K562 (cell line): ENCODE results near the gene SLC27A4. TPM values are rescaled to one million over a fixed set of nuclear protein-coding genes. Genes with fewer than 3 reads are reported as not detected.

Experiments used
- BRD4 ChIP-seq: fragments of 200-600 bp; sonication (generic); IDR thresholded peaks from 2 replicates; pipeline ENCODE4 v1.6.1; 2017; ENCODE audit warnings: inconsistent platforms
- CBFA2T2 ChIP-seq: fragments of 450-650 bp; conservative IDR thresholded peaks from 2 replicates; pipeline ENCODE4 v1.6.1; 2017; ENCODE audit warnings: mild to moderate bottlenecking
- CREB3 ChIP-seq: fragments of 450-650 bp; conservative IDR thresholded peaks from 2 replicates; pipeline ENCODE4 v1.6.1; 2016; ENCODE audit warnings: missing genetic modification characterization, low read depth, mild to moderate bottlenecking, missing compliant biosample characterization, moderate library complexity
- DPF2 ChIP-seq: fragments of 450-650 bp; IDR thresholded peaks from 2 replicates; pipeline ENCODE4 v1.6.1; 2016
- GABPA ChIP-seq: fragments of 200-800 bp; sonication (Bioruptor generic); conservative IDR thresholded peaks from 2 replicates; pipeline ENCODE4 v1.6.1; 2016; ENCODE audit warnings: low read depth, missing genetic modification characterization, missing compliant biosample characterization
- HNRNPUL1 ChIP-seq: fragments of 200-400 bp; formaldehyde crosslinking; IDR thresholded peaks from 2 replicates; pipeline ENCODE4 v1.6.1; 2017; ENCODE audit warnings: low read length
- LARP7 ChIP-seq: fragments of 450-650 bp; IDR thresholded peaks from 2 replicates; pipeline ENCODE4 v1.6.1; 2016
- MAFG ChIP-seq: fragments of 450-650 bp; conservative IDR thresholded peaks from 2 replicates; pipeline ENCODE4 v1.6.1; 2016; ENCODE audit warnings: missing genetic modification characterization, missing compliant biosample characterization
- NFRKB ChIP-seq: fragments of 450-650 bp; IDR thresholded peaks from 2 replicates; pipeline ENCODE4 v1.6.1; 2016; ENCODE audit warnings: low read depth
- PHB ChIP-seq: fragments of 250-450 bp; sonication (Bioruptor Pico); IDR thresholded peaks from 2 replicates; pipeline ENCODE4 v1.5.0; 2021
- POLR2AphosphoS5 ChIP-seq: IDR thresholded peaks from 2 replicates; pipeline ENCODE4 v1.6.1; 2011; ENCODE audit warnings: mild to moderate bottlenecking, low read depth, low read length, moderate library complexity; ENCODE audit not compliant: control insufficient read depth, insufficient read depth
- PPARD ChIP-seq: fragments of 250-450 bp; sonication (Bioruptor Pico); IDR thresholded peaks from 2 replicates; pipeline ENCODE4 v1.8.0; 2022; ENCODE audit warnings: inconsistent platforms, mild to moderate bottlenecking, moderate library complexity
- TCFL5 ChIP-seq: fragments of 250-450 bp; sonication (Bioruptor Pico); conservative IDR thresholded peaks from 2 replicates; pipeline ENCODE4 v1.6.1; 2021; ENCODE audit warnings: mild to moderate bottlenecking, moderate library complexity, matching md5 sums
- U2AF2 ChIP-seq: fragments of 200-400 bp; formaldehyde crosslinking; optimal IDR thresholded peaks from 2 replicates; pipeline ENCODE3; 2017; ENCODE audit warnings: low read depth, mild to moderate bottlenecking, low read length
- ZFP91 ChIP-seq: sonication (generic); formaldehyde crosslinking; IDR thresholded peaks from 2 replicates; pipeline ENCODE4 v1.8.0; 2022; ENCODE audit warnings: mild to moderate bottlenecking, missing genetic modification reagents
- ZNF146 ChIP-seq: IDR thresholded peaks from one replicate; pipeline ENCODE4 v1.6.1; 2018; ENCODE audit warnings: missing compliant biosample characterization; ENCODE audit not compliant: unreplicated experiment
- ZNF24 ChIP-seq: fragments of 450-650 bp; IDR thresholded peaks from 2 replicates; pipeline ENCODE4 v1.6.1; 2016
- ZNF253 ChIP-seq: fragments of 250-450 bp; sonication (Bioruptor Pico); conservative IDR thresholded peaks from 2 replicates; pipeline ENCODE4 v1.6.1; 2021; ENCODE audit warnings: mild to moderate bottlenecking
- ZZZ3 ChIP-seq: fragments of 450-650 bp; IDR thresholded peaks from 2 replicates; pipeline ENCODE4 v1.6.1; 2016; ENCODE audit warnings: antibody characterized with exemption, mild to moderate bottlenecking, moderate library complexity
- polyA plus RNA-seq, 8 experiments: library from polyadenylated mRNA; depleted of rRNA in 4 of 8; stranded (reverse) in 5 of 8; unstranded in 3 of 8; fragments of >200 nt; fragmentation: Nextera tagmentation in 2 of 8; fragmentation: Illumina TruSeq in 1 of 8; extraction: Ambion mirVana in 2 of 8; extraction: Trizol in 1 of 8; gene quantifications; 2 replicates each; pipeline versions ENCODE4 v1.2.1 to v1.2.3, GENCODE V29; 2011 to 2014; ENCODE audit warnings: inconsistent platforms in 1 of 8, missing spikeins in 1 of 8
- total RNA-seq, 7 experiments: library from RNA; depleted of rRNA in 6 of 7; stranded (reverse); fragments of >200 nt in 6 of 7; fragmentation: Illumina TruSeq in 2 of 7; extraction: Trizol in 2 of 7; gene quantifications; 2 replicates each; pipeline versions ENCODE4 v1.2.1 to v1.2.3, GENCODE V29; 2011 to 2021; ENCODE audit warnings: low replicate concordance in 1 of 7
- TF ChIP-seq, protein P1 (sequence below): fragments of 250-450 bp; sonication (Bioruptor Pico); IDR thresholded peaks from 2 replicates; pipeline ENCODE4 v1.8.0; 2021; ENCODE audit warnings: mild to moderate bottlenecking, moderate library complexity
- TF ChIP-seq, protein P2 (sequence below), 2 experiments: fragments of 450-650 bp; IDR thresholded peaks; 2 replicates each; pipeline ENCODE4 v1.6.1; 2018; ENCODE audit warnings: mild to moderate bottlenecking in 2 of 2, low read depth in 1 of 2; ENCODE audit not compliant: partially characterized antibody in 2 of 2

The SLC27A4 gene
- total and polyA plus RNA-seq, 9 of the 15 experiments (the other 6 are each of a cell fraction or from before 2014, with no cell fraction given): 0.25 to 35.7 (median 14.0) TPM

DNA sequence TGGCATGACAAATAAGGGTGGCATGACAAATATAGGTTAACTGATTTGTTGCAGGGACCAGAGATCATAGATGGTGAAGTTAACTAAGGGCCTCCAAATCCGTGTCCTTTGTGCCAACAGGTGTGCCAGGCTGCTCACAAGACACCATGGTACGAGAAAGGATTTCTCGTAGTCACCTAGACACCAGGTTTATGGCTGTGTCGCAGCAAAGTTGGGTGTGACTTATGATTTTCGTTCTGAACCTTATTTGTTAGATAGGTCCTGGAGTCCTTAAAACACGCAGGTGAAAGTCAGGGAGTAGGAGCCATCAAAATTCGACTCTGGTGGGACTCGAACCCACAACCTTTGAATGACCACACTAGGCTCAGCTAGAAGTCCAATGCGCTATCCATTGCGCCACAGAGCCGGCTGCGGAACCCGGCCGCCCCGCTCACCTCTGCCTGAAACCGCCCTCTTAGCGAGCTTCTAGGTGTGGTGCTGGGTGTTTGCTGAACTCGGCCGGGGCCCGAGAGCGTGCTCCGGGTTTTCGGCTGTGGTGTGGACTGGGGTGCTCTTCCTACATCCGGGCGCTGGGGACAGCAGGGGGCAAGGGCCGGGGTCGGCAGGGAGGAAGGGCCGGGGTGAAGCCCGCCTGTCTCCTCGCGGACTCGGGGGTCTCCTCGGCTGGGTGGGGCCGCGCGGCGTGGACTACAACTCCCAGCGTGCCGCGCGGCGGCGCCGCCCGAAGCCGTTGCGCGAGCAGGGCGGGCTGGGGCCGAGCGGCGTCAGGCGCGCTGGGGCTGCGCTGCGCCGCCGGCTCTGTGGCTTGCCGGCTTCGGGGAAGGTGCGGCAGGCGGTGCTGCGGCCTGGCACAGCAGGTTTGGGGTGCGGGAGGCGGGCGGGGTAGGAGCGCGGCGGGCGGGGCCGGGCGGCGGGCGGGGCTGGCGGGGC, at the start of gene SLC27A4 (continued):
- TF ChIP-seq MAFG (tag) (no peak), ZZZ3 (no peak), LARP7 (no peak), POLR2AphosphoS5 (peak; percentile 57; the same call in 1 of the 2 replicates), U2AF2 (no peak), BRD4 (no peak), CBFA2T2 (peak; percentile 4; the same call in 1 of the 2 replicates), TCFL5 (CRISPR knock-in tag) (no peak), DPF2 (peak; percentile 73), NFRKB (no peak), HNRNPUL1 (peak; percentile 80; the same call in 1 of the 2 replicates), ZNF146 (CRISPR knock-in tag) (no peak), ZNF24 (peak; percentile 71), PPARD (no peak), CREB3 (tag) (no peak; the same call in 1 of the 2 replicates), PHB (CRISPR knock-in tag) (peak; percentile 13; the same call in 1 of the 2 replicates), ZFP91 (CRISPR knock-in tag) (0 out of 2 replicates have a peak, but pooled peaks have one; percentile 65), GABPA (no peak), ZNF253 (no peak)
- TF ChIP-seq, protein P1, sequence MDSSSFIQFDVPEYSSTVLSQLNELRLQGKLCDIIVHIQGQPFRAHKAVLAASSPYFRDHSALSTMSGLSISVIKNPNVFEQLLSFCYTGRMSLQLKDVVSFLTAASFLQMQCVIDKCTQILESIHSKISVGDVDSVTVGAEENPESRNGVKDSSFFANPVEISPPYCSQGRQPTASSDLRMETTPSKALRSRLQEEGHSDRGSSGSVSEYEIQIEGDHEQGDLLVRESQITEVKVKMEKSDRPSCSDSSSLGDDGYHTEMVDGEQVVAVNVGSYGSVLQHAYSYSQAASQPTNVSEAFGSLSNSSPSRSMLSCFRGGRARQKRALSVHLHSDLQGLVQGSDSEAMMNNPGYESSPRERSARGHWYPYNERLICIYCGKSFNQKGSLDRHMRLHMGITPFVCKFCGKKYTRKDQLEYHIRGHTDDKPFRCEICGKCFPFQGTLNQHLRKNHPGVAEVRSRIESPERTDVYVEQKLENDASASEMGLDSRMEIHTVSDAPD (CRISPR knock-in tag): no peak
- TF ChIP-seq, protein P2, sequence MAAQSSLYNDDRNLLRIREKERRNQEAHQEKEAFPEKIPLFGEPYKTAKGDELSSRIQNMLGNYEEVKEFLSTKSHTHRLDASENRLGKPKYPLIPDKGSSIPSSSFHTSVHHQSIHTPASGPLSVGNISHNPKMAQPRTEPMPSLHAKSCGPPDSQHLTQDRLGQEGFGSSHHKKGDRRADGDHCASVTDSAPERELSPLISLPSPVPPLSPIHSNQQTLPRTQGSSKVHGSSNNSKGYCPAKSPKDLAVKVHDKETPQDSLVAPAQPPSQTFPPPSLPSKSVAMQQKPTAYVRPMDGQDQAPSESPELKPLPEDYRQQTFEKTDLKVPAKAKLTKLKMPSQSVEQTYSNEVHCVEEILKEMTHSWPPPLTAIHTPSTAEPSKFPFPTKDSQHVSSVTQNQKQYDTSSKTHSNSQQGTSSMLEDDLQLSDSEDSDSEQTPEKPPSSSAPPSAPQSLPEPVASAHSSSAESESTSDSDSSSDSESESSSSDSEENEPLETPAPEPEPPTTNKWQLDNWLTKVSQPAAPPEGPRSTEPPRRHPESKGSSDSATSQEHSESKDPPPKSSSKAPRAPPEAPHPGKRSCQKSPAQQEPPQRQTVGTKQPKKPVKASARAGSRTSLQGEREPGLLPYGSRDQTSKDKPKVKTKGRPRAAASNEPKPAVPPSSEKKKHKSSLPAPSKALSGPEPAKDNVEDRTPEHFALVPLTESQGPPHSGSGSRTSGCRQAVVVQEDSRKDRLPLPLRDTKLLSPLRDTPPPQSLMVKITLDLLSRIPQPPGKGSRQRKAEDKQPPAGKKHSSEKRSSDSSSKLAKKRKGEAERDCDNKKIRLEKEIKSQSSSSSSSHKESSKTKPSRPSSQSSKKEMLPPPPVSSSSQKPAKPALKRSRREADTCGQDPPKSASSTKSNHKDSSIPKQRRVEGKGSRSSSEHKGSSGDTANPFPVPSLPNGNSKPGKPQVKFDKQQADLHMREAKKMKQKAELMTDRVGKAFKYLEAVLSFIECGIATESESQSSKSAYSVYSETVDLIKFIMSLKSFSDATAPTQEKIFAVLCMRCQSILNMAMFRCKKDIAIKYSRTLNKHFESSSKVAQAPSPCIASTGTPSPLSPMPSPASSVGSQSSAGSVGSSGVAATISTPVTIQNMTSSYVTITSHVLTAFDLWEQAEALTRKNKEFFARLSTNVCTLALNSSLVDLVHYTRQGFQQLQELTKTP (IDR thresholded peaks at IDR 0.05; ENCODE audit: low read depth in 1 of 2, partially characterized antibody in 2 of 2): peak in 1 of 2 experiments; percentile 88
